PC-9 (cell line): ENCODE data around the gene CREB3L1.

ENCODE experiments used
- EZH2 ChIP-seq: fragments of 200-600 bp; sonication (generic); IDR thresholded peaks from 2 replicates; pipeline ENCODE4 v1.8.0; 2017; ENCODE audit warnings: antibody characterized with exemption, low read depth
- TF ChIP-seq, protein P1 (sequence below): fragments of 200-600 bp; sonication (generic); conservative IDR thresholded peaks from 2 replicates; pipeline ENCODE4 v1.6.1; 2017; ENCODE audit warnings: mixed run types, antibody characterized with exemption, mild to moderate bottlenecking, moderate library complexity

DNA sequence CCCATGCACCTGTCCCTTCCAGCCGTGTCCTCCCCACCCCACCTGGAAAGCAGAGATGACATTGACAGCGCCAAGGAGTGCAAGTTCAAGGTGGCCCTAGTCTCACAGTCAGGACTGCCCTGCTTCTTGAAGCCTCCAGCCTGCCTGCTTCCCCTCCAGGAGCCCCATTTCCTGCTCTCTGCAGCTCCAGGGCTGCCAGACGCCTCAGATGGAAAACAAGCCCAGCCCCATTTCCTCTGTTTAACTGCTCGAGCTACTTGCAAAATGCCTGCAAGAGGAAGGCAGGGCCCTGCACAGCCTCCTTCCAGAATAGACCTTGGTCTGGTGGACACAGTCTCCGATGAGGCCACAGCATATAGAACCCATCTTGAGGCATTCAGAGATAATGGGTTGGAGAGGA lies 64.8 kb downstream of the CREB3L1 start:
- TF ChIP-seq, protein P1, sequence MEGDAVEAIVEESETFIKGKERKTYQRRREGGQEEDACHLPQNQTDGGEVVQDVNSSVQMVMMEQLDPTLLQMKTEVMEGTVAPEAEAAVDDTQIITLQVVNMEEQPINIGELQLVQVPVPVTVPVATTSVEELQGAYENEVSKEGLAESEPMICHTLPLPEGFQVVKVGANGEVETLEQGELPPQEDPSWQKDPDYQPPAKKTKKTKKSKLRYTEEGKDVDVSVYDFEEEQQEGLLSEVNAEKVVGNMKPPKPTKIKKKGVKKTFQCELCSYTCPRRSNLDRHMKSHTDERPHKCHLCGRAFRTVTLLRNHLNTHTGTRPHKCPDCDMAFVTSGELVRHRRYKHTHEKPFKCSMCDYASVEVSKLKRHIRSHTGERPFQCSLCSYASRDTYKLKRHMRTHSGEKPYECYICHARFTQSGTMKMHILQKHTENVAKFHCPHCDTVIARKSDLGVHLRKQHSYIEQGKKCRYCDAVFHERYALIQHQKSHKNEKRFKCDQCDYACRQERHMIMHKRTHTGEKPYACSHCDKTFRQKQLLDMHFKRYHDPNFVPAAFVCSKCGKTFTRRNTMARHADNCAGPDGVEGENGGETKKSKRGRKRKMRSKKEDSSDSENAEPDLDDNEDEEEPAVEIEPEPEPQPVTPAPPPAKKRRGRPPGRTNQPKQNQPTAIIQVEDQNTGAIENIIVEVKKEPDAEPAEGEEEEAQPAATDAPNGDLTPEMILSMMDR: no peak
- no peak for TF ChIP-seq EZH2
